Stimulated activated CD8-positive, alpha-beta memory T cell treated with anti-CD3 and anti-CD28 coated beads, Interleukin-15, amount 100 ng/mL, for 48 hours (primary cell): ENCODE measurements around the gene DAZ4.
"Not testable (repeated sequence)": the region's sequence is repeated elsewhere in the genome, so short reads cannot be mapped to it uniquely, and the experiment has no call there.

Experiments used
- DNase-seq, 2 donors: peaks; one replicate each; pipeline ENCODE4 v3.0.0-alpha.2; 2020; ENCODE audit warnings: low read depth in 2 of 2

The DAZ4 gene, protein sequence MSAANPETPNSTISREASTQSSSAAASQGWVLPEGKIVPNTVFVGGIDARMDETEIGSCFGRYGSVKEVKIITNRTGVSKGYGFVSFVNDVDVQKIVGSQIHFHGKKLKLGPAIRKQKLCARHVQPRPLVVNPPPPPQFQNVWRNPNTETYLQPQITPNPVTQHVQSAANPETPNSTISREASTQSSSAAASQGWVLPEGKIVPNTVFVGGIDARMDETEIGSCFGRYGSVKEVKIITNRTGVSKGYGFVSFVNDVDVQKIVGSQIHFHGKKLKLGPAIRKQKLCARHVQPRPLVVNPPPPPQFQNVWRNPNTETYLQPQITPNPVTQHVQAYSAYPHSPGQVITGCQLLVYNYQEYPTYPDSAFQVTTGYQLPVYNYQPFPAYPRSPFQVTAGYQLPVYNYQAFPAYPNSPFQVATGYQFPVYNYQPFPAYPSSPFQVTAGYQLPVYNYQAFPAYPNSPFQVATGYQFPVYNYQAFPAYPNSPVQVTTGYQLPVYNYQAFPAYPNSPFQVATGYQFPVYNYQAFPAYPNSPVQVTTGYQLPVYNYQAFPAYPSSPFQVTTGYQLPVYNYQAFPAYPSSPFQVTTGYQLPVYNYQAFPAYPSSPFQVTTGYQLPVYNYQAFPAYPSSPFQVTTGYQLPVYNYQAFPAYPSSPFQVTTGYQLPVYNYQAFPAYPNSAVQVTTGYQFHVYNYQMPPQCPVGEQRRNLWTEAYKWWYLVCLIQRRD

DNA sequence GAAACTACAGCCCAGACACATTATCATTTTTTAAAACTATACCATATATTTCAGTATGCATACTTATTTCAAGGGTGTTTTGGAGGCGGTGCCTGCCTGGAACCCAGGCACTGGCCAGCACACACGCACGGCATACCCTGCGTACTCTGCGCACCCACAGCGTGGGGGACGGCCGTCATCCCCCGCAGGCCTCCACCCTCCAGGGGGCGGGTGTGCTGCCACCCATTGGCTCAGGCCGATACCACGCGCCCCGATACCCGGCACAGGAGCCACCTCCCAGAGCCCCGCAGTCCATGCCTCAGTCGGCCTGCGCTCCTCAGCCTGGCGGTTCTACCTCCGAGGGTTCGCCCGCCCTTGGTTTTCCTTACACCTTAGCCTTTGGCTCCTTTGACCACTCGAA, at the start of gene DAZ4:
DAZ4 (plus strand) TSS at position 301 of the 400 bp plus-strand sequence. CDS start 208 bp downstream, outside the sequence.
- DNase-seq: not testable (repeated sequence)

DNA sequence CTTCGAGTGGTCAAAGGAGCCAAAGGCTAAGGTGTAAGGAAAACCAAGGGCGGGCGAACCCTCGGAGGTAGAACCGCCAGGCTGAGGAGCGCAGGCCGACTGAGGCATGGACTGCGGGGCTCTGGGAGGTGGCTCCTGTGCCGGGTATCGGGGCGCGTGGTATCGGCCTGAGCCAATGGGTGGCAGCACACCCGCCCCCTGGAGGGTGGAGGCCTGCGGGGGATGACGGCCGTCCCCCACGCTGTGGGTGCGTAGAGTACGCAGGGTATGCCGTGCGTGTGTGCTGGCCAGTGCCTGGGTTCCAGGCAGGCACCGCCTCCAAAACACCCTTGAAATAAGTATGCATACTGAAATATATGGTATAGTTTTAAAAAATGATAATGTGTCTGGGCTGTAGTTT, 20.4 kb upstream of the DAZ4 start, which contains the start of gene DAZ3:
DAZ3 (minus strand) TSS at position 101 of the 400 bp plus-strand sequence. CDS start 208 bp downstream, outside the sequence.
- DNase-seq: not testable (repeated sequence)

DNA sequence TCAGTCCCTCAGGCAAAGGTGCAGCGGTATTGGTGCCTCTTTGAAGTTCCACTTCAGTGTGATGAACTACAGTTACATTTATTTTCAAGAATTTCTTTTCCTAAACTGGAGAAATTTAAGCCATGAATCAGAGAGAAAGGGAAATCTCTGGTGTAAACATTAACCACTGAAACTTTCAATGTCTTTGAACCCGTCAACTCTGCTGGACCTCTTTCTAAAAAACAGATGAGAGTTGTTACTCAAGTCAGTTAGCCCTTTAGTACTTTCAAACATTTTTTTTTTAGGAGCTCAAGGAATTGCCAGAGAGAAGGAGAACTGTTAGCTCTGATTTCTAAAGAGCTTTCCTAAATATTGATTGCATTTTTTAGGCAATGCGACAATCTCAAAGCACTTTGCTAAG, 11.9 kb upstream of the DAZ4 start:
- not testable (repeated sequence) for DNase-seq

DNA sequence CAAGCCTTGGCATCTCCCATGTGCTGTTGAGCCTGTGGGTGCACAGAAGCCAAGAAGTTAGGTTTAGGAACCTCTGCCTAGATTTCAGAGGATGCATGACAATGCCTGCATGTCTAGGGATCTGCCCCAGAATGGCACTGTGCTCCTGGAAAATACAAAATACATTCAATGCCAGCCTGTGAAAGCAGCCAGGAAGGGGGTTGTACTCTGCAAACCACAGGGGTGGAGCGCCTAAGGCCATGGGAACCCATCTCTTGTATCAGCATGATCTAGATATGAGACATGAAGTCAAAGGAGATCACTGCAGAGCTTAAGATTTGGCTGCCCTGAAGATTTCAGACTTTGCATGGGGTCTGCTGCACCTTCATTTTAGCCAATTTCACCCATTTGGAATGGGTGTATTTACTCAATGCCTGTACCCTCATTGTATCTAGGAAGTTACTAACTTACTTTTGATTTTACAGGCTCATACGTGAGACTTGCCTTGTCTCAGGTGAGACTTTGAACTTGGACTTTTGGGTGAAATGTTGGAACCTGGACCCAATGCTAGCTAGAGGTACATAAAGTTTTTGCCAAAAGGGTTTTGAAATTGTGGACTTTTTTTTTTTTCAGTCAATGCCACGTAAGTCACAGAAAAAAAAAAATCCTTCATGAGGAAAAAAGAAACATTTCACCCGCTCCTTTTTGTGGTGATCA, 9.4 kb upstream of the DAZ4 start:
- DNase-seq: not testable (repeated sequence)

DNA sequence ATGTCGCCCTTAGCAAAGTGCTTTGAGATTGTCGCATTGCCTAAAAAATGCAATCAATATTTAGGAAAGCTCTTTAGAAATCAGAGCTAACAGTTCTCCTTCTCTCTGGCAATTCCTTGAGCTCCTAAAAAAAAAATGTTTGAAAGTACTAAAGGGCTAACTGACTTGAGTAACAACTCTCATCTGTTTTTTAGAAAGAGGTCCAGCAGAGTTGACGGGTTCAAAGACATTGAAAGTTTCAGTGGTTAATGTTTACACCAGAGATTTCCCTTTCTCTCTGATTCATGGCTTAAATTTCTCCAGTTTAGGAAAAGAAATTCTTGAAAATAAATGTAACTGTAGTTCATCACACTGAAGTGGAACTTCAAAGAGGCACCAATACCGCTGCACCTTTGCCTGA, 8.7 kb upstream of the DAZ4 start:
- DNase-seq: not testable (repeated sequence)
